Measurements from ENCODE around the gene GNAL.
"Not testable (repeated sequence)": the region's sequence is repeated elsewhere in the genome, so short reads cannot be mapped to it uniquely, and the experiment has no call there.

GNAL gene

DNA sequence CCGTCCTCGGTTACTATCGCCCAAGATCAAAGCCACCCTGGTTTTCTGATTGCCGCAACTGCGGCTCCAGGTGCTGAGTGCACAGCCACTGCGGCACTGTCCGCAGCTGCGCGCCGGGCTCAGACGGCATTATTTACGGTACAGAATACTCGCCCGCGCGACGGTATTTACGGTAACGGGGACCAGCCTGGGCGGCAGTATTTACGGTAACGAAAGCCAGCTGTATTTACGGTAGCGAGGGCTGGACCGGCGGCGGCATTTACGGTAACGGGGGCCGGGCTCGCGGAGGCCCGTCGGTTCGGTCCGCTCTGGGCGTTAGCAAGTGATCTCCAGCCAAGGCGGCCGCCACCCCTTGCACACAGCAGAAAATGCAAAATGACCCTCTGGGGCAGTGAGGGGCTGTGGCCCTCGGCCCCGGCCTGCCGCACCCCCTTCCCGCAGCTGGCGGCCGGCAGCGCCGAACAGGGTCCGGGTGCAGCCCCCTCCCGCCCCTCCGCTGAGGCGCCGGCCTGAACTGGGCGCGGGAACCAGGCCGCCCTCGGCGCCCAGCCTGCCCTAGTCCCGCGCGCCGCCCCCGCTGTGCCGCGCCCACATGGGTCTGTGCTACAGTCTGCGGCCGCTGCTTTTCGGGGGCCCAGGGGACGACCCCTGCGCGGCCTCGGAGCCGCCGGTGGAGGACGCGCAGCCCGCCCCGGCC lies at the start of gene GNAL:
Gene GNAL (plus strand): TSS at position 293 of the 697 bp plus-strand sequence. CDS start 300 bp downstream, at position 593.
- peak; percentile 76 for DNase-seq

DNA sequence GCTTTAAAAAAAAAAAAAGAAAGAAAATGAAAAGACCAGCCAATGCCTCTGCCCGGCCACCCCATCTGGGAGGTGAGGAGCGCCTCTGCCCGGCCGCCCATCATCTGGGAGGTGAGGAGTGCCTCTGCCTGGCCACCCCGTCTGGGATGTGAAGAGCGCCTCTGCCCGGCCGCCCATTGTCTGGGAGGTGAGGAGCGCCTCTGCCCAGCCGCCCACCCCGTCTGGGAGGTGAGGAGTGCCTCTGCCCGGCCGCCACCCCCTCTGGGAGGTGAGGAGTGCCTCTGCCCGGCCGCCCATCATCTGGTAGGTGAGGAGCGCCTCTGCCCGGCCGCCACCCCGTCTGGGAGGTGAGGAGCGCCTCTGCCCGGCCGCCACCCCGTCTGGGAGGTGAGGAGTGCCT lies 41.8 kb upstream of the GNAL start:
- DNase-seq: not testable (repeated sequence)

DNA sequence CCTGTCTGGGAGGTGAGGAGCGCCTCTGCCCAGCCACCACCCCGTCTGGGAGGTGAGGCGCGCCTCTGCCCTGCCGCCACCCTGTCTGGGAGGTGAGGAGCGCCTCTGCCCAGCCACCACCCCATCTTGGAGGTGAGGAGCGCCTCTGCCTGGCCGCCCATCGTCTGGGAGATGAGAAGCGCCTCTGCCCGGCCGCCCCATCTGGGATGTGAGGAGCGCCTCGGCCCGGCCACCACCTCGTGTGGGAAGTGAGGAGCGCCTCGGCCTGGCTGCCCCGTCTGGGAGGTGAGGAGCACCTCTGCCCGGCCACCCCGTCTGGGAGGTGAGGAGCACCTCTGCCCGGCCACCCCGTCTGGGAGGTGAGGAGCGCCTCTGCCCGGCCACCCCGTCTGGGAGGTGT lies 41.3 kb upstream of the GNAL start:
- not testable (repeated sequence) for DNase-seq

DNA sequence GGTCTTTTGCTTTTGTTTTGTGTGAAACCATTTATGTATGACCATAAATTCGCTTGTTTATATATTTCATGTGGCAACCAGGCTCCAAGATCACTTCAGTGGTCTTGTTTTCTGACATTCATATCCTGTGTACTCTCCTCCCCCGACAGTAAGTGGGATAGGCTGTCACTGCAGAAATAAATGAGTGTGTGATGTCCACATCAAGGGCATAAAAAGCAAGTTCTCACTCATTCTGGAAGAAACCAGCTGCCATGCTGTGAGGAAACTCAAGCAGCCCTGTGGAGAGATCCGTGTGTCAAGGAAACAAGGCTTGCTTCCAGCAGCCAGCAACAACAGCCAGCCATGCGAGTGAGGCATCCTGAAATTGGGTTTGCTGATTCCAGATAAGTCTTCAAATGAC lies 39.2 kb upstream of the GNAL start:
- no peak for DNase-seq

DNA sequence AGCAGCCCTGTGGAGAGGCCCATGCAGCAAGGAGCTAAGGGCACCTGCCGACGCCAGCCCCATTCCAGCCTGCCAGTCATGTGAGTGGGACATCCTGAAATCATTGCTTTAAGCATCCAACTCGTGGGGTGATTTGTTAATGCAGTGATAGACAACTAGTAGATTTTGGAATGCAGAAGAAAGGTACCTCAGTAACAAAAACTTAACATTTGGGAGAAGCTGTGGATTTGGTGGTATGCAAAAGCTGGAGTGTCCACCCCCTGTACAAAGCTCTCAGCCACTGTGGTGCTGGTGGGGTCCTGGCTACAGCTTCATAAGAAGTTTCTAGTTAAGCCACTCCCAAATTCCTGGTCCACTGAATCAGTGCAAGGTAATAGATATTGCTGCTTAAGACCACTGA lies 37.2 kb upstream of the GNAL start:
- DNase-seq: no peak

DNA sequence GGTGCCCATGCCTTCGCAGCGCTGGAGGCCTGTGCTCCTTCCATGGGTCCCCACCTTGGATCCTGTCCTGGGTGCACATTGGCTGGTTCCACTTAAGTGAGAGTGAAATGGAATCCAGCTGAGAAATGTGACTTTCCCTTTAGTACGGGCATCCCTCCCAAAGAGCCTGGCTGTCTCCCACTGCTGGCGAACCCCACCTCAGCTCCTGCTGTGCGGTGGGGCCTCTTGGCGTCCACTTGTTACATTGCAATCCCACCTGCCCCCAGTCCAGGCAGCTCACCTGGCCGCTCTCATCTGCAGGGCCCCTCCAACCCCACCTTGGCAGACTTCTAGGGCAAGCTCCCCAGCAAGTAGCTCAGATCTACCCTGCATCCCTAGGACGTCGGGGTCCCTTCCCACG lies 35.5 kb upstream of the GNAL start:
- no peak for DNase-seq

DNA sequence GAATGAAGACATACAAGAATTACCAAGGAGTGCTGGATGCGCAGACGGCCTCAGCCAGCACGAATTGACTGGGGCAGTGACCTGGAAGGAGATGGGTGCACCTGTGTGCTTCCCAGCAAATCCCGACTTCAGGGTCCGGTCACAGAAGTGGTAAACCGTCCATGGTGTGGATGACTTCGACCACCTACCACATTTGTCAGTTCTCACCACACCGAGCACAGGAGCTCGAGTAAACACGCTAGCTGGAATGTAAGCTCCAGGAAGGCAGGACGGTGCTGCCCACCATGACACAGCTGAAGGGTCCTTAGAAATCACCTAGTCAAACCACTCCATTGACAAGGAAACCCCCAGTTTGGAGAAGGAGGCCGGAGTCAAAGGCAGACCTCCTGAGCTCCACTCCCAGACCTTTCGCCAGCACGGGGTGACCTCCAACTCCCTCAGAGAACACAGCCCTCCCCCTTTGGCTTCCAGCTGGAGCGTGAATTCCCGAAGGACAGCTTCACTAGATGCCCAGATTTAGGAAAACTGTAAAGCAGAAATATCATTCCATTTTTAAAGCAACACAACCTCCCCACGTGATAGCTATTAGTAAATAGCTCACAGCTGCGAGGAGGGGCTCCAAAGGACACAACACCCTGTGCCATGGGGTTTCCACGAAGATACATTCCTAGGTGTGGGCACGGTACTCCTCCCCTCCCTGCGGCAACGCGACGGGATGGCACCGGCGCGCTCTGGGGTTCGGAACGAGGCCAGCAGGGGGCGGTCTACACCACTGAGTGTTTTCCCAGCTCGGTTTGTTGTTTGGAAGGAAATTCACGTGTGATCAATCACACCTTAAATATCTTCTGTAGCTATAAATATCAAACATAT lies 34.1 kb upstream of the GNAL start:
- peak; percentile 0 for DNase-seq

DNA sequence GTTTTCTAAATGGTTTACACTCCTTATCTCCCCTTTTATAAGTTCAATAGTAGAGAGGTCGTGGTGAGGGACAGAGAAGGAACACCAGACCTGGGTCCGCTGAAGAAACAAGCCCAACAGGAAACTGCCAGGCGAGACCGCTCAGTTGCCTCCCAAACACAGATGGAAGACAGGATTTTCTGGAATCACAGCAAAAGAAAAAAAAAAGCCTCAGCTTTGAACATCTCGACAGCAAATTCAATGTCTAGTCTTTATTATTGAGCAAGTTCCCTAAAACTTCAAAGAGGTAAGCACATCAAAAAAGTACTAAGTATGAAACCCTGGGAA lies 33.5 kb upstream of the GNAL start:
- DNase-seq: no peak

DNA sequence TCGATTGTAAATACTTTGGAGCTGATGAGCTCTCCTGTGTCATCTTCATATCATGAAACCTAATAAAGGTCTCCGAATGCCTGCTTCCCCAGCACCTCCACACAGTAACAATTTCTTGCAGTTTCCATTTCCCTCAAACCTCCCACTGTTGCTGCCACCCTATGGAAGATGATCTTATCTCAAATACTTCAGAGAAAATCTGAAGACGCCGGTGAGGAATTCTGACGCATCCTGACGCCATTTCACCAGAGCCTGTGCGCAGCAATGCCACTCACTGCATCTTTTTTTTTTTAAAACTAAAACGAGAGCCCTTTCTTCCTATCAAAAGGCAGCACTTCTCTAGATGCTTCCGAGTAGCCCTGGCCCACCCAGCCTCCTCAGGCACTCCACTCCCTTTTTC lies 31.9 kb upstream of the GNAL start:
- no peak for DNase-seq

DNA sequence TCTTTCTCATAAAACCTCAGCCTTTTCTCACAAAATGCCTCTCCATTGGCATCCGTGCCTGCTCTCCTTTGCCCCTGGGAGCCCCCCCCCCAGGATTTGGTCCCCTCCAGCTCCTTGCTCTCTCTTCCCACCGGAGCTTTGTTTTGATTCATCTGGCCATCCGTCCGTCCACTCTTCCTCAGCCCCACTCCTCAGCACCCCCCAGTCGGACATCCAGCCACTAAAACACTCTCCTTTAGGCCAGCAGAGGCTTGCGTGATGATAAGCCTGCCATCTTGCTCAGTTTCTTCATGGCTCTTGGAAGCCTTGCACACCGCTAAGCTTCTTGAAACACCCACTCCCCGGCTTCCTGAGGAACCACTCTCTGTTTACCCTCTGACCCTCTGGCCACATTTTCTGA lies 31.5 kb upstream of the GNAL start:
- DNase-seq: no peak

DNA sequence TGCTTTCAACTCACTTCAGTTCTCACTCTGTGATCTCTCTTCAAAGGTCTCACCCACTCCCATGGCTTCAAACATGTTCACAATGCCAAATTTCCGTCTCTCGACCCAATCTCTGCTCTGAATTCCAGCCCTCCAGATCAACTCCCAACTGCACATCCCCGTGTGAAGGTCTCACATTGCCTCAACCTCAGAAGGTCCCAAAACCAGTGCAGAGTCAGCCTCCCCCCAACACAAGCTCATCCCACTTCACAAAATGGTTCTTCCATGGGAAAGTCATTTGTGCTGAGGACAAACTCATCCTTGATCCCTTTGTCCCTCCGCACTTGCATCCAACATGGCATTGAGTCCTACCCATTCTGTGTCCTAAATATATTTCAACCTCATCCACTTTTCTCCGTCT lies 31.0 kb upstream of the GNAL start:
- DNase-seq: no peak

DNA sequence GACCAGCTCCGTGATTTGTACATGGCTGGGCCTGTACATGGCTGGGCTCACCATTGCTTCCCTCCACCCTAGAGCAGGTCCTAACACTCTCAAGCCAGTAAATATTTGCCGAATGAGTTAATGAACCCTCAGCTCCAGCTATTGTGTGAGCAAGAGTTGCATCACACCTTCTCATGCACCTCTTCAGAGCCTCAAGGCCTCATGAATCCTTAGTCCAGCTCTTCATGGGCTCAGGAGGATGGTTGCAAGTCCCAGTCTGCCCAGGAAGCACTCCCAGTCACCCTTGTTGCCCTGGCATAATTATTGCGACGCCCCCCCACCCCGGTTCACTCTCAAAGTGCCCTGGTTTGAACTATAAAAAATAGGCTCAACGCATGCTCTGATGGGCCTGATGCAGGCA lies 30.1 kb upstream of the GNAL start:
- DNase-seq: no peak

DNA sequence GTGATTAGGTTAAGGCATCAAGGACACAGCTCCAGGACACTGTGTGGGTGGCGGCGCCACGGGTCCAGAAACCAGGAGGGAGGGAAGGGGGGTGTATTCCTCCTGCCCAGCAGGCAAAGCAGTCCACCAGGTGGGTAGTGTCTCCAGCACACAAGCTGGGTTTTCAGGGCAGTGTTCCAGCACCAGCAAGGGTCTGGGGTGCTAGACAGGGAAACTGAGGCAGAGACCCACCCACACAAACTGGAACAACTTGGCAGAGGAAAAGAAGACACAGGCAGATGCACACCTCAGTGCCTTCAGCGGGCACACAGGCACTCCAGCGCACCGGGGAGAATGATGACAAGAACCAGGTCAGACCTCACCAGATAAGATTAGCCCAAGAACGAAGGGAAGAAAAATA lies 28.4 kb upstream of the GNAL start:
- no peak for DNase-seq

DNA sequence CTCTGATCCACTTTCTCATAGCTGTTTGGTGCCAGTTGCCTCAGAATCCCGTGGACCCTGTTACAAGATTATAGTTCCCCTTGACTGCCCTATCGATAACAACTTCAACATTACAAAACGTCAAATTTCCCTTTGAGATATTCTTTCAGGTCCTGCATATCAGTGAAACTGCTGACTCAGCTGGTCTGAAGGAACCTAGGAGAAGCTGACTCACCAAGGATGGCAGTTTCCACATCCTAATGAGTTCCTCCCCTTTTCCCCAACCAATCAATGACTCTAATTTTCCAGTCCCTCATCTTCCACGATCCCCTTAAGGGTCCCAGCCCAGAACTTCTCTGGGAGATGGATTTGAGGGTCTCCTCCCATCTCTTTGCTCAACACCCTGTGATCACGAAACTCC lies 27.6 kb upstream of the GNAL start:
- DNase-seq: no peak

DNA sequence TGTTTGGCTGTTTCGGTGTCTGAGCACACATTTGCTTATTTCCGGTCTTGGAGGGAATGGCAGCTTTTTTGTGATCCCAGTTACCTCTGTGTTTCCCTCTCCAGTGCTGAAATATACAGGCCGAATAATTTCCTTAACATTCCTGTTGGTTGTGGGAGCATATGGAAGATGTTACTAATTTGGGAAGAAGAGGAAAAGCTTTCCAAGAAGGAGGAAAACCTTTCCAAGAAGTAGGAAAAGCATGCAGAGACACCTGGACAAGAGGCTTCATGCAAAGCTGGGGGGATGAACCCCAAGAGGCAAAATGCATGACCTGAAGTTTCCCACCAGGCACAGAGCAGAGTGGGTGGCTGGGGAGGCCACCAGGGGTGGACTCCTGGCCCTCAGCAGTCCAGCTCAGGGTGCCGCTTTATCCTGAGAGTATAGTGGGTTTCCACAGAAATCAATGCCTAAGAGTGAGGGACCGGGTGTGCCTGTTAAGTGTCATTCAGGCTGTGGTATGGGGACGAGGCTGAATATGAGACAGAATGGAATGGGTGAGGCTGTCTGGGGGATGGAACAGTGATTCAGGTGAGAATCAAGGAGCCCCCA lies 25.5 kb upstream of the GNAL start:
- DNase-seq: no peak

DNA sequence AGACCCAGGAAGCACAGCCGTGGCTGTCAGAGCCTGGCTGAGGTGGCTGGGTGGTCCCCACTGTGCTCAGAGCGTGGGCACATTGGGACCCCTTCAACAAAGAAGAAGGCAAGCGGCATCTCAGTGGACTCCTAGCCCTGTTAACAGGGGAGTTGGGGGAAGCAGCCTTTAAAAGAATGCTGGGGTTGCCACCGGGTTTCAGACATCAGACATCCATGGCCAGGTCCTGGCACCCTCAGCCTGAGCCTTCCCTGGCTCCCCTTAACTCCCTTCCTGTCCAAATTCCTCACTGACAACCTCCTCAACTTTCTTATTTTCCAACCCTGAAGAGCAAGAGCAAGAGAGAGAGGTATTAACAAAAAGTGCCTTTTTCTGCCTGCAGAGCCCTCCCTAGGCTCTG lies 24.8 kb upstream of the GNAL start:
- DNase-seq: no peak

DNA sequence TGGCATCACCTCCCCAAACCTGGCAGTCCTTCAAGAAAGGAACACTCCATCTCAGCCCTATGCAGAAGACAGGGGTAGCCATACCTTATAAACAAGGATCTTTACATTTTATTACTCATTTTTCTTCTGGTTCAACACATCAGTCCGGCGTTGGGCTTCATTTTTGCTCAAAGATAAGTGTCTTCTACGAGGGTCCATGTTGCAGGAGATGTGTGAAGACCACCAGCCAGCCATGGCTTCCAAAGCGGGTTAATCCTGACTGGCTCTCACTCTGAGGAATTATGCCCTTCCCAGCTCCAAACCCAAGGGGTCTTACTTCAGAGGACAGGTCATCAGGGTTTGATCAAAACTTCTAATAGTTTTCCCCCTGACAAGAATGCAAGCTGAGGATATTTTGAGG lies 23.9 kb upstream of the GNAL start:
- no peak for DNase-seq

DNA sequence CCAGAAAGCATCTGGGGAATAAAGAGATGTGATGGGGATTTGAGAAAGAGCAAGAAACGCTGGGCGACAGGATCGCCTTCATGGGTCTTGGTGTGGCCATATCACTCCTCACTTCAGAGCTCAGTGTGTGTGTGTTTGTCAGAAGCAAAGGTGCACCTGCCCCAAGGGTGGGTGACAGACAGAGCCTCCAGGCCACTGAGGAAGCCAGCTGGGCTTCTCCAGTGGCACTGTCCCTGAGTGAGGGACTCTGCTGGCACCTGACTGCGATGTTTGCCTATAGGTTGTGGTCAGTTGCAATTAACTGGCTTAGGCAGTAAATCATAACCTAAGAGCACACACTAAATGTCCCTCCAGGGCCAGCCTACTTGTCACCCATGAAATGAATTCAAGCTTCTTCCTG lies 23.5 kb upstream of the GNAL start:
- DNase-seq: no peak

DNA sequence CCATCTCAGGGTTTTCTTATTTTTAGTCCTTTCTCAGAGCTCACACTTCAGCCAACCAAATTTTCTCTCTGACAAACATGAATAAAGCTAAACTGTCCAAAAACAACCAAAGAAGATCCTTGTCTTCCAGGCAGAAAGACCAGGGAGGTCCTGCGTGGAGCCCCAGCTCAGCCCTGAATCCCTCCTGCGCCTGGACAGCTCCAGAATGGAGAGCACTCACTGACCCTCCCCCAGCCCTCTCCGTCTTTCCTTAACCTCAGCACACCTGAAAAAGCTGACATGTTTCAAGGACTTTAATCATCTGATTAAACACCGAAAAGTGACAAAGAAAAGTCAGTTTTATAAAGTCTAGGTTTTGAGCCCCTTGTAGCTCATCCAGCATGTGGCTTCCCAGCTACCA lies 22.9 kb upstream of the GNAL start:
- no peak for DNase-seq

DNA sequence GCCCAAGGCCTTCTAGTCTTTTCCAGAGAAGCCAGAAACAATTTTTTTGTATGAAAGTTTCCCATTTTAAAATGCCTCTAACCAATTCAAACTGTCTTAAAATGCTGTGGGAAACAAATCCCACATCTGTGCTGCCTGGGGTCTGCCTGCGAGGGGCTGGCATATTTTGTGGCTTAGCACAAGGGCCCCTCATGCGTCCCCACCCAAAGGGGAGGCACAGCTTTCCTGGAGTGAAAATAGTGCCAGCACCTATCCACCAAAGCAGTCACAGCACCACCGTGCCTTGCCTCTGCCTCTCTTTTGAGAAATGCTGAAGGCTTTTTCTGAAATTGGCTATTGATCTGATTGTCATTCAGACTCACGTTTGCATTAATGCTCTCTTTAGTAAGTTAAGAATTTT lies 22.2 kb upstream of the GNAL start:
- DNase-seq: no peak

DNA sequence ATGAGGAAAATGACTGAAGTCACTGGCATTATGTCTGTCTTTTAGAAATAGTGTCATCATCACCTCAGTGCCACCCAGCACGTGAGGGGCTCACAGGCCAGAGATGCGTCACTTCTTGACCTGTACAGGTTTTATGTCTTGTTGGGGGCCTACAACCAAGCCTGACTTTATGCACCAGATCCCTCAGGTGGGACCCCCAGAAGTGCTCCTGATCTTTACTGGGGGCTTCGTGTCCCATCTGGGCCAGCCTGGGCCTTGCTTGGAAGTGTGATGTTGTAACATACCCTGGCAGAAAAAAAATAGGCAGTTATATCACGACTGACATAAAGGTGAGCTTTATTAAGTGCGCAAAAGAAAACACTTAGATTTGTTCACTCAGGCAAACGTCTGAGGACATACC lies 21.5 kb upstream of the GNAL start:
- DNase-seq: no peak

DNA sequence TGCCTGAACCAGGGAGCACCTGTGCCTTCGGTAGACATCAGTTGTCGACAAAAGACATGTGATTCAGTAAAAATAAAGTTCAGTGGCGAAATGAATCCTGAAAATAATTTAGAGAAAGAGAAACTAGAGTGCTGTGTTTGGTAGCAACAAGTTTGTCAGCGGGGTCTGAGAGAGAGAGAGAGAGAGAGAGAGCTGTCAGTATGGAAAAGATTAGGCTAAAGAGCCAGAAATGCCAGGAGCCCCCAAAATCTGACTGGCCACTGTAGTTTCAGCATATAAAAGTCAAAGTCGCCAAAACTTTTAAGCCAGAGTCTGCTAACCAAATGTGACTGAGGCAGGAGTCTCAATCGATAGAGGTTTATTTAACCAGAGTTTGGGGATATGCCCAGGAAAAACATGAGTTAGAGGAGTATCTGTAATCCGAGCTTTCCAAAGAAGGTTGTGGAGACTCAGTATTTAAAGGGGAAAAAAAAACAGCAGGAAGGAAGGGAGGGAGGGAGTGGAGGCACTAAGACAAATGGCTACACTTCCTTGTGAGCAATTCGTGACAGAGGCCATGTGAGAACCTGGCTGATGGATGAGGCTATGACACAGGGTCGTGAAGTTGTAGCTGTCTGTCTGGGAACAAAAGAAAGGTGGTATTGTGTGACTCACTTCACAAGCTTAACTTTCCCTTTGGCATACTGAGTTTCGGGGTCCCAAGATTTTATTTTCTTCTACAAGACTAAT lies 20.5 kb upstream of the GNAL start:
- DNase-seq: no peak

DNA sequence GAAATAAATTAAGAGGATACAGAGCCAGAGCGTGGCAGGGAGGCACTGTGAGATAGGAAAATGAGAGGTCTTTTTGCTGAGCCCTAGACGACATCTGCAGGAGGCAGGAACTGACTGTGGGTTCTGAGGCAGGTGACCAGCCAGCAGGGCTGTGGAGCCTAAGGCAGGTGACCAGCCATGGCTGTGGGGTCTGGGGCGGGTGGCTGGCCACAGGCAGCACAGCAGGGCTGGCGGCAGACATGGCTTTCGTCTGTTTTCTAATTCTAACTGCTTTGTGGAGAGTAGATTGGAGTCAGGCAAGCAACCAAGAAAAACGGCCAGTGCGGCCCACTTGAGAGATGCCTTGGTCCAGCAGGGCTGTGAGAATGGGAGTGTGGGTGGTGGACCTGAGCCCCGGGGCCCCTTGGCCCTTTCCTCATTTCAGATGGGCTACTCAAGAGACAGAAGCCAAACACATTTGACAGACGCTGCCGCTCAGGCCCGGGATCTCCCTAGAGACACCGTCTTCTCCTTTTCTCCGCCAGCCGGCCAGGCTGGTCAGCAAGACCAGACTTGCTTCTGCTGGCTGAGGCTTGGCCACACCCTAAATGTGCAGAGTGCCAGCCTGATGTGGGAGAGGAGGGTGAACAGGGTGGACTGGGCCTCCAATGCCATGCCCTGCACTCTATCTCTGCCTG lies 19.7 kb upstream of the GNAL start:
- no peak for DNase-seq

Measured in amniotic stem cell (primary cell).